Calu3 (cell line): ENCODE results near the gene FPR2. TPM values are rescaled to one million over a fixed set of nuclear protein-coding genes. Genes with fewer than 3 reads are reported as not detected.

ENCODE experiments used
- Bru-seq: library from RNA; stranded (reverse); fragments of 400-500 nt; gene quantifications from one replicate; lab custom pipeline; 2021; lab: Mats Ljungman, UMichigan
- BruChase-seq, 2 experiments: library from RNA; stranded (reverse); fragments of 400-500 nt; gene quantifications; one replicate each; lab custom pipeline; 2021; lab: Mats Ljungman, UMichigan
- BruUV-seq: library from RNA; stranded (reverse); fragments of 400-500 nt; replicated peaks from 2 replicates; lab custom pipeline; 2021; lab: Mats Ljungman, UMichigan
- CTCF ChIA-PET: fragments of 300-600 bp; sonication (Branson Sonifier 250); formaldehyde crosslinking; loops from one replicate; lab custom pipeline; 2022; ENCODE audit warnings: antibody characterized with exemption; lab: Charles Lee
- DNase-seq: peaks from one replicate; pipeline ENCODE4 v3.0.0; 2022
- H3K27ac Mint-ChIP-seq: one replicate; pipeline ENCODE4 v1.8.0; 2022; ENCODE audit warnings: mixed read lengths; ENCODE audit not compliant: unreplicated experiment
- H3K27me3 Mint-ChIP-seq: one replicate; pipeline ENCODE4 v1.8.0; 2022; ENCODE audit warnings: mixed read lengths; ENCODE audit not compliant: unreplicated experiment
- H3K36me3 Mint-ChIP-seq: one replicate; pipeline ENCODE4 v1.8.0; 2022; ENCODE audit warnings: mild to moderate bottlenecking, moderate library complexity, mixed read lengths; ENCODE audit not compliant: insufficient read depth, unreplicated experiment
- H3K4me1 Mint-ChIP-seq: one replicate; pipeline ENCODE4 v1.8.0; 2022; ENCODE audit warnings: mild to moderate bottlenecking, low read depth, mixed read lengths; ENCODE audit not compliant: unreplicated experiment
- H3K4me3 Mint-ChIP-seq: one replicate; pipeline ENCODE4 v1.8.0; 2022; ENCODE audit warnings: mild to moderate bottlenecking, low read depth, moderate library complexity, mixed read lengths; ENCODE audit not compliant: unreplicated experiment
- H3K9me3 Mint-ChIP-seq: one replicate; pipeline ENCODE4 v1.8.0; 2022; ENCODE audit warnings: low read depth, mixed read lengths; ENCODE audit not compliant: unreplicated experiment
- CTCF ChIP-seq: fragments of 200-600 bp; IDR thresholded peaks from one replicate; pipeline ENCODE4 v1.8.0; 2022; ENCODE audit warnings: antibody characterized with exemption; ENCODE audit not compliant: unreplicated experiment
- intact Hi-C: fragments of 100-400 bp; cut with micrococcal nuclease; formaldehyde crosslinking; loops from one replicate; pipeline ENCODE4 v1.10.0; 2022; ENCODE audit not compliant: unreplicated experiment
- long read RNA-seq: library from polyadenylated mRNA; stranded (forward); transcript quantifications from one replicate; pipeline ENCODE4 v2.0.0, GENCODE V29; 2022
- total RNA-seq: library from RNA; stranded (reverse); gene quantifications from 2 replicates; pipeline ENCODE4 v1.2.3, GENCODE V29; 2022

The FPR2 gene
- total RNA-seq (not detected in 2 replicates), Bru-seq, nascent RNA (not detected), BruChase-seq, experiment 1, labeled RNA remaining after a 6-hour chase (not detected), BruChase-seq, experiment 2, labeled RNA remaining after a 2-hour chase (not detected)
- long read RNA-seq: 0 reads

- H3K4me1 Mint-ChIP-seq: no peaks in the 10 kb centered on the region
- peaks cover 21% of the 10 kb centered on the region for H3K9me3 Mint-ChIP-seq
- no peak within 1 kb of the TSS for H3K4me3 Mint-ChIP-seq
- CTCF ChIA-PET: no interaction called here
- no peak within 1 kb of the TSS for H3K27ac Mint-ChIP-seq
- no peak for DNase-seq
- no peak for TF ChIP-seq CTCF
- peaks cover 28% of the 10 kb centered on the region for H3K27me3 Mint-ChIP-seq
- intact Hi-C loops: no loop called here
- BruUV-seq: no TSS peak
- H3K36me3 Mint-ChIP-seq: no peaks in the 10 kb centered on the region
Measured at GRCh38 chr19:51760697-51761356, at the start of gene FPR2. Gene FPR2 (plus strand): TSS chr19:51761180. CDS start chr19:51768659, 7,479 bp downstream.

- intact Hi-C loops: loop anchor here (1.0 kb wide), 1 partner anchor 67 kb away; no protein-coding TSS in a partner anchor
- Mint-ChIP-seq H3K4me3 (no peak overlapping the region), H3K27me3 (peaks cover 36% of the 10 kb centered on the region), H3K36me3 (peaks cover 40% of the 10 kb centered on the region), H3K27ac (no peak overlapping the region), H3K4me1 (peaks cover 2% of the 10 kb centered on the region), H3K9me3 (peaks cover 10% of the 10 kb centered on the region)
- TF ChIP-seq CTCF: no peak
- no peak for DNase-seq
- CTCF ChIA-PET: no interaction called here
- BruUV-seq: no TSS peak
Measured at GRCh38 chr19:51711702-51712101, 49.3 kb upstream of the FPR2 start.

- no peak overlapping the region for H3K4me3 Mint-ChIP-seq
- H3K27me3 Mint-ChIP-seq: peaks cover 41% of the 10 kb centered on the region
Measured at GRCh38 chr19:51712461-51713081, 48.4 kb upstream of the FPR2 start.

More at GRCh38 chr19:51712461-51713081, 48.4 kb upstream of the FPR2 start:
- no peaks in the 10 kb centered on the region for H3K4me1 Mint-ChIP-seq
- no peak overlapping the region for H3K27ac Mint-ChIP-seq
- intact Hi-C loops: loop anchor here (1.0 kb wide), 1 partner anchor 66 kb away; no protein-coding TSS in a partner anchor
- no TSS peak for BruUV-seq
- peaks cover 31% of the 10 kb centered on the region for H3K36me3 Mint-ChIP-seq
- H3K9me3 Mint-ChIP-seq: peaks cover 10% of the 10 kb centered on the region
- DNase-seq: peak; percentile 48
- CTCF ChIA-PET: no interaction called here
- peak; percentile 66 for TF ChIP-seq CTCF
